Testis (tissue), 3 donors: Measurements from ENCODE around the gene MAP3K2. TPM values are rescaled to one million over a fixed set of nuclear protein-coding genes. Genes with fewer than 3 reads are reported as not detected.

ENCODE experiments used
- DNase-seq: peaks from one replicate; pipeline ENCODE4 v3.0.0-alpha.2; 2019
- H3K27ac ChIP-seq, 2 donors: fragments of 200-600 bp; sonication (generic); one replicate each; pipeline ENCODE4 v1.5.1; 2019
- H3K27me3 ChIP-seq: fragments of 200-600 bp; sonication (generic); one replicate; pipeline ENCODE4 v1.5.1; 2019
- H3K36me3 ChIP-seq: fragments of 200-600 bp; sonication (generic); one replicate; pipeline ENCODE4 v1.5.1; 2017; ENCODE audit warnings: low read depth; ENCODE audit errors: missing control alignments
- H3K4me1 ChIP-seq: fragments of 200-600 bp; sonication (generic); one replicate; pipeline ENCODE4 v1.5.1; 2019
- H3K4me3 ChIP-seq, 2 donors: fragments of 200-600 bp; sonication (generic); one replicate each; pipeline ENCODE4 v1.5.1; 2017 to 2019
- H3K9me3 ChIP-seq: fragments of 200-600 bp; sonication (generic); one replicate; pipeline ENCODE4 v1.5.1; 2017
- POLR2A ChIP-seq: fragments of 450-650 bp; IDR thresholded peaks from one replicate; pipeline ENCODE4 v1.6.1; 2017; ENCODE audit warnings: antibody characterized with exemption, mild to moderate bottlenecking, moderate library complexity
- WGBS, 2 donors: methylation state at CpG; one replicate each; pipeline ENCODE4 v1.1.5; 2018; 5-methylcytosine and 5-hydroxymethylcytosine counted together
- intact Hi-C: fragments of 100-400 bp; cut with DNase I; formaldehyde crosslinking; loops from one replicate; pipeline ENCODE4 v1.15.1; 2023; ENCODE audit warnings: low total_unique reads
- polyA plus RNA-seq: library from polyadenylated mRNA; stranded (reverse); fragments of 350-450 nt; fragmentation: Illumina TruSeq; extraction: RNeasy Lipid Tissue Mini Kit (QIAGEN cat#74804); gene quantifications from one replicate; pipeline ENCODE4 v1.2.3, GENCODE V29; 2014; ENCODE audit warnings: low read depth, low replicate concordance; ENCODE audit not compliant: insufficient read depth
- total RNA-seq, 2 donors: library from RNA; depleted of rRNA; stranded (reverse); fragments of >200 nt; gene quantifications; one replicate each; pipeline ENCODE4 v1.2.3, GENCODE V29; 2016
- TF ChIP-seq, protein P1 (sequence below), 3 experiments: fragments of 450-650 bp in 2 of 3; fragments of 200-600 bp in 1 of 3; sonication (generic) in 1 of 3; IDR thresholded peaks; one replicate each; pipeline ENCODE4 v1.5.1; 2016 to 2019; ENCODE audit warnings: antibody characterized with exemption in 3 of 3, mild to moderate bottlenecking in 2 of 3, moderate library complexity in 1 of 3

Gene MAP3K2
- total and polyA plus RNA-seq, 3 donors from 2014 or later, result 16.3 to 74.5 (median 74.0) TPM

DNA sequence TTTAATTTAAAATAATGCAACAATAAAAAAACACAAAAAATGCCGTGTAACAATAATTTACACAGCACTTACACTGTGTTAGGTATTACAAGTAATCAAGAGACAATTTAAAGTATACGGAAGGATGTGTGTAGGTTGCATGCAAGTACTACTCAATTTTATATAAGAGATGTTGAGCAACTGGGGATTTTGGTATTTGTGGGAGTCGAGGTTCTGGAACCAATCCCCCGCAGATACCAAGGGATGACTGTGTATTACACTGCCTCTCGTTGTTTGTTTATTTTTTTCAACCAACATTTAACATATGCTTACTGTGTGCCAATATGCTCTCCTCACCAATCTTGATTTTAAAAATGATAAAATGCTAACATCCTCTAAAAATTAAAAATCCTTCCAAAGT lies 24.8 kb downstream of the MAP3K2 start:
- no peak overlapping the region for H3K4me3 ChIP-seq
- no peak for DNase-seq
- H3K27ac ChIP-seq, result no peak overlapping the region
- H3K27me3 ChIP-seq, result no peaks in the 10 kb centered on the region
- H3K9me3 ChIP-seq, result no peaks in the 10 kb centered on the region
- no peaks in the 10 kb centered on the region for H3K4me1 ChIP-seq
- TF ChIP-seq POLR2A, result no peak
- TF ChIP-seq, protein P1, sequence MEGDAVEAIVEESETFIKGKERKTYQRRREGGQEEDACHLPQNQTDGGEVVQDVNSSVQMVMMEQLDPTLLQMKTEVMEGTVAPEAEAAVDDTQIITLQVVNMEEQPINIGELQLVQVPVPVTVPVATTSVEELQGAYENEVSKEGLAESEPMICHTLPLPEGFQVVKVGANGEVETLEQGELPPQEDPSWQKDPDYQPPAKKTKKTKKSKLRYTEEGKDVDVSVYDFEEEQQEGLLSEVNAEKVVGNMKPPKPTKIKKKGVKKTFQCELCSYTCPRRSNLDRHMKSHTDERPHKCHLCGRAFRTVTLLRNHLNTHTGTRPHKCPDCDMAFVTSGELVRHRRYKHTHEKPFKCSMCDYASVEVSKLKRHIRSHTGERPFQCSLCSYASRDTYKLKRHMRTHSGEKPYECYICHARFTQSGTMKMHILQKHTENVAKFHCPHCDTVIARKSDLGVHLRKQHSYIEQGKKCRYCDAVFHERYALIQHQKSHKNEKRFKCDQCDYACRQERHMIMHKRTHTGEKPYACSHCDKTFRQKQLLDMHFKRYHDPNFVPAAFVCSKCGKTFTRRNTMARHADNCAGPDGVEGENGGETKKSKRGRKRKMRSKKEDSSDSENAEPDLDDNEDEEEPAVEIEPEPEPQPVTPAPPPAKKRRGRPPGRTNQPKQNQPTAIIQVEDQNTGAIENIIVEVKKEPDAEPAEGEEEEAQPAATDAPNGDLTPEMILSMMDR (IDR thresholded peaks at IDR 0.05), result no peak
- no peaks in the 10 kb centered on the region for H3K36me3 ChIP-seq
- WGBS, 2 donors, result 83 to 84% methylated on average over 5 of the region's 5 CpGs
- intact Hi-C loops, result no loop called here

DNA sequence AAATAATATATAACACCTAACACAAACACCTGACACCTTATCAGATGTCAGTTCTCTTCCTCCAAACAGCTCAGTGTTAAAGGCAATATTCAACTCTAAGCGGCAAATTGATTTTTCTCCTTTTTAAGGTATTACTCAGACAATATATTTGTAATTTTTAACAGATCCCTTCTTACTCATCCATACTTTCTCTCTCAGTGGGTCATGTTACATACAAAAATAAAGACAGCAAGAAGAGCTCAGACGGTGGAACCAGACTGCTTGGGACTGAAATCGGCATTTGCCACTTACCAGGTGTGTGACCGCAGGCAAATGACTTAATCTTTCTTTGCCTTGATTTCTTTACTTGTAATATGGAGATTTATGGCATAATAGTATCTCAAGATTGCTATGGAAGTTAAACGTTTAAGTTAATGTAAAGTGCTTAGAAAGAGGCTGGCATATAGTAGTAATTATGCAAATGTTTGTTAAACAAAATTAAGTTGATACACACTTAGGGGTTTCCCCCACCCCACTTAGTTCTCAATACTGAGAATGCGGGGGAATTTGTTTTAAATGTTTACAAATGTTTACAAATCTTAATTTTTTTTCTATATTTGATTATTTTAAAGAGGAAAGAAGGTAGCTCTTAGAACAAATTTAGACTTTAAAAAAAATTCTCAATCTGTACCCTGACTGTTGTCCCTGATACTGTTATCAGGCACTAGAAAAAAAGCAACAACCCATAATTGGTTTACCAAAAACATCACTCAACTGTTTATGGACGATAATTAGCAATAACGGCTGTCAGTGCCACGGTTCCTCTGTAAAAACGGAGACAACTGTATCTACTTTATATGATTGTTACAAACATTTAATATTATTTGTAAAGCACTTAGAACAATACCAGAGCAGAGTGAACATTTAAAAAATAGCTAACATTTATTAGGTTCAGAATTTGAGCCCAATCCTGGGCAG lies 25.6 kb downstream of the MAP3K2 start:
- intact Hi-C loops, result no loop called here

DNA sequence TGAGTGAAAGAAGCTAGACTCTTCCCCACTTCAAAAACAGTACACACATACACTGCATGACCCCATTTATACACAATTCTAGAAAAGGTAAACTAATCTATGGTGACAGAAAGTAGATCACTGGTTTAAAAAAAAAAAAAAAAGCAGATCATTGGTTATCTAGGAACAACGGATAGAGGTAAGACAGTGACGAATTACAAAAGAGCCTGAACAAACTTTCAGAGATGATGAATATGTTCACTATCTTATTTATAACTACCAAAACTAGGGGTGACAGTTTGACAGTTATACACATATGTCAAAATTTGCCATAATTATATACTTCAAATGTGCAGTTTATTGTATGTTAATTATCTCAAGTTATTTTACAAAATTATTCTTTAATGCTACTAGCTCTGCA lies 27.5 kb downstream of the MAP3K2 start:
- 86 to 93% methylated on average over 2 of the region's 2 CpGs for WGBS, 2 donors
- TF ChIP-seq POLR2A, result no peak
- TF ChIP-seq, protein P1 (IDR thresholded peaks at IDR 0.05), result no peak
- intact Hi-C loops, result no loop called here
- DNase-seq, result no peak
- Histone ChIP-seq H3K36me3 (no peaks in the 10 kb centered on the region), H3K9me3 (no peaks in the 10 kb centered on the region), H3K4me1 (no peaks in the 10 kb centered on the region), H3K27ac (no peak overlapping the region), H3K27me3 (no peaks in the 10 kb centered on the region), H3K4me3 (no peak overlapping the region)

More for the DNA sequence above, 25.6 kb downstream of the MAP3K2 start:
- TF ChIP-seq POLR2A, result no peak
- TF ChIP-seq, protein P1 (IDR thresholded peaks at IDR 0.05), result no peak
- Histone ChIP-seq H3K4me3 (no peak overlapping the region), H3K4me1 (no peaks in the 10 kb centered on the region), H3K36me3 (no peaks in the 10 kb centered on the region), H3K9me3 (no peaks in the 10 kb centered on the region), H3K27me3 (no peaks in the 10 kb centered on the region), H3K27ac (no peak overlapping the region)
- 71 to 78% methylated on average over 10 of the region's 10 CpGs for WGBS, 2 donors
- no peak for DNase-seq

DNA sequence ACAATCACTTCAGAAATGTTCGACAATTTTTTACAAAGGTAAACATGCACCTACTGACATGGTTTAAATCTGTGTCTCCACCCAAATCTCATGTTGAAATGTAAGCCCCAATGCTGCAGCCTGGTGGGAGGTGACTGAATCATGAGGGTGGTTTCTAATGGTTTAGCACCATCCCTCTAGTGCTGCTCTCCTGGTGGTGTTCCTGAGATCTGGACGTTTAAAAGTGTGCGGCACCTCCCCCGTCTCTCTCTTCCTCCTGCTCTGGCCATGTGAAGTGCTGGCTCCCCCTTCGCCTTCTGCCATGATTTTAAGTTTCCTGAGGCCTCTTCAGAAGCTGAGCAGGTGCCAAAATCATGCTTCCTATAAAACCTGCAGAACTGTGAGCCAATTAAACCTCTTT lies 28.3 kb downstream of the MAP3K2 start:
- no peaks in the 10 kb centered on the region for H3K36me3 ChIP-seq

More for the DNA sequence above, 28.3 kb downstream of the MAP3K2 start:
- WGBS, 2 donors, result 70 to 72% methylated on average over 5 of the region's 5 CpGs
- TF ChIP-seq POLR2A, result no peak
- TF ChIP-seq, protein P1 (IDR thresholded peaks at IDR 0.05), result no peak
- Histone ChIP-seq H3K4me3 (no peak overlapping the region), H3K27me3 (no peaks in the 10 kb centered on the region), H3K9me3 (no peaks in the 10 kb centered on the region), H3K4me1 (peaks cover 1% of the 10 kb centered on the region), H3K27ac (no peak overlapping the region)
- DNase-seq, result no peak
- intact Hi-C loops, result no loop called here
